HUES48 (cell line): ENCODE data around the gene TUBA1C.
"Not testable (repeated sequence)": the region's sequence is repeated elsewhere in the genome, so short reads cannot be mapped to it uniquely, and the experiment has no call there.

ENCODE experiments used
- H3K27ac ChIP-seq: one replicate; pipeline ENCODE4 v1.7.0; 2013; ENCODE audit warnings: low read depth, low read length, inconsistent platforms
- H3K27me3 ChIP-seq: 2 replicates; pipeline ENCODE4 v1.6.1; 2013; ENCODE audit warnings: mild to moderate bottlenecking, low read length; ENCODE audit not compliant: control insufficient read depth, insufficient read depth
- H3K36me3 ChIP-seq: 2 replicates; pipeline ENCODE4 v1.6.1; 2013; ENCODE audit warnings: low read length; ENCODE audit not compliant: control insufficient read depth, insufficient read depth
- H3K4me1 ChIP-seq: 2 replicates; pipeline ENCODE4 v1.6.1; 2013; ENCODE audit warnings: mild to moderate bottlenecking, low read length; ENCODE audit not compliant: control insufficient read depth, insufficient read depth
- H3K4me3 ChIP-seq: 2 replicates; pipeline ENCODE4 v1.5.1; 2013; ENCODE audit warnings: mild to moderate bottlenecking, low read depth, low read length
- H3K9ac ChIP-seq: 2 replicates; pipeline ENCODE4 v1.6.1; 2013; ENCODE audit warnings: mild to moderate bottlenecking, low read depth, low read length, moderate library complexity
- H3K9me3 ChIP-seq: 2 replicates; pipeline ENCODE4 v1.6.1; 2013; ENCODE audit warnings: low read length; ENCODE audit not compliant: control insufficient read depth, insufficient read depth

The TUBA1C gene

DNA sequence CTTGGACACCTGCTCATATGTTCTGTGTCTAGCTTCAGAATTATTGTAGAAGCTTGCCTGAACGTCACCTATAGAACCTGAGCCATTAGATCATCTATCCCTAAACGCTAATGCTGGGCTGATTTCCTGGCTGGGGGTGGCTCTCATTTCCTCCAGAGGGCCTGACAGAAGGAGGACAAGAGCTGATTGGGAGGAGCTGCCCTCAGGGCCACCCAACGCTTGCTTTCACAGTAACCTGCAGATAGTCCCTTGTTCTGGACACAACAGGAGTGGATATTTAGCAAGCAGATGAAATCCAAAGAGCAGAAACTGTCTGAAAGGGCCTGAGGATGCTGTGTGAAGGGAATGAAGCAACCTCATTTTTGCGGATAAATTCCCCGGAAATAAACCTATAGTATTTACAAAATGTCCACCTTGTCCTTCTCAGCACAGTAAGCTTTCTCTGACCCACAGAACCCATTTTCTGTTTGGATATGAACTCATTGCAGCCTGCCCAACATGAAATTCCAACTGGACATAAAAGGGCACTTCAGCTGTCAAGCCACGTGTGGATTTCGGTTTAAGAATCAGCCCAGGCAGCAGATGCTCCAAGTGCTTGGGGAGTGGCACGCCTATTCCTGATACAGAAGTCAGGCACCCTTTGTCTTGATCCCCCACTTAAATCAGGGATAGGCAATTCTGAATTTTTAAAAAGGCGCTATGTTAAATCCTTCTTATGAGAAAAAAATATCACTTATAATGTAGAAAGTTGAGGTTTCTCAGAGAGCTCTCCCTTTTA is 32.8 kb upstream of the TUBA1C start:
- Histone ChIP-seq H3K27ac (no peak overlapping the region), H3K9ac (no peak overlapping the region), H3K27me3 (peaks cover 10% of the 10 kb centered on the region), H3K9me3 (no peaks in the 10 kb centered on the region), H3K36me3 (no peaks in the 10 kb centered on the region), H3K4me1 (peaks cover 26% of the 10 kb centered on the region), H3K4me3 (no peak overlapping the region)

DNA sequence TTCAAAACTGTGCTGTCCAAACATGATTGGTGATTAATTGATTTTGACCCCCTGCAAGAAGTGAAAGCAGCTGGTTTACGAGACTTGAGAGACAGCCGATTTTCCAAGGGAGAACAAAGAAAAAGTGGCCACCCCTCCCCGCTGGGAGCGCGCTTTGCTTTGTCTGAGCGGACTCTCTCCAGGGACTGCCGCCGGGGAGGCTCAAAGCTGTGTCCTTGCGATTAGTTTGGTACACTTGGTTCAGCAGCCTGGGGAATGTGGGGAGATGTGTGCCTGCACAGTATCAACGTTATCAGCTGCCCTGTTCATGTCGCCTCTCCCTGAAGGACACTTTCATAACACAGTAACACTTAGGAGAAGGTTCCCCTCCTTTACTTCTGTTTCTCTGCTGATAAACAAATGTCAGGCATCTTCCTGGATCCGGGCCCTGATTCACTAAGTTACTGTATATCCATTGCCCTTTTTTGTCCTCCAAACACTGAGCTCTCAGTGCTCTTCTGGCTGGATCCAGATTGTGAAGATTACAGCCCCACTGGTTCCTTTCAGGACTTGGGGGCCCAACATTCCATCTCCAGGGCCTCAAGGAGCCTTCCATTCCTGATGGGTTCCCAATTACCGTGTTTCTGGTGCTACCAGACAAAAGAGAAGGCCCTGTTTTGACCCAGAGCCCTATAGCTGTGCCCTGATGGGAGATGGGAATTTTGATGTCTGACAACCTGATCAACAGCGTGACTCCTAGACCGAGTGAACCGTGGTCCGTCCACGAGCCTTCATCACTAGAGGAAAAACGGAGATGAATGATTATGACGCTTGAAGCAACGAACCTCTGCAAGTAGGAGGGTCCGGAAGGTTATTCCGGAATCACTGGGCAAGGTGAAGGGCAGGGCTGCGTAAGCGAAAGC is 31.7 kb upstream of the TUBA1C start:
- Histone ChIP-seq H3K9ac (no peak overlapping the region; the same call in 1 of the 2 replicates), H3K4me3 (no peak overlapping the region), H3K27me3 (peaks cover 10% of the 10 kb centered on the region), H3K27ac (peak overlapping the region; percentile 7), H3K36me3 (no peaks in the 10 kb centered on the region), H3K4me1 (peaks cover 26% of the 10 kb centered on the region), H3K9me3 (no peaks in the 10 kb centered on the region)

DNA sequence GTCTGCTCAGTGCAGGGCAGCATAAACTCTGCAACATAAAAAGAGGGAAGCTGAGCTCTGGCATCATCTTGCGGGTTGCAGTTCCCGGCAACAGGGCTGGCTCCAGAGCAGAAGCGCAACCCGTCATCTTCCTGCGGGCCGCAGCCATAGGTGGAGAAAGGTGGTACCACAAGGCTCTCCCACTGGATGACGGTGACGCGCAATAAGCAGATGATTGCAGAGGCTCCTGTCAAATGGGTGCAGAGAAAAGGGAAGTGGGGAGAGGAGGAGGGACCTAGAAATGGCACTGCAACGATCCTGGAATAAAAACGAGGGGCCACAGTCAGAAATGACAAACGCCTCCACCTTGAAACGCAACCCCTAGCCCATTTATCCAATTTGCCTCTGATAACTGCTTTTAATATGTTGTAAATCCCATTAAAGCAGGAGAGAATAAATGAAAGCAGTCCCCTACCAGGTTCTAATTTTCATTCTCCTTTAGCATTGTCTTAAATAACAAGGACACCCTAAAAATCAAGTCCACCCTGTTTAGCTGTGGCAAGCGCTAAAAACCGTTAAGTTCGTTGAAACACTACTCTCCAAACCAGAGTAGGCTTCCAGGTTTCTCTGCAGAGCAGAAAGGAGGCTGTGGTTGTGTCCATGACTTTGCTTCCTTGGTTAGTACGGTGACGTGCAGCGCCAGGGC is 30.9 kb upstream of the TUBA1C start:
- peaks cover 10% of the 10 kb centered on the region for H3K27me3 ChIP-seq
- no peaks in the 10 kb centered on the region for H3K9me3 ChIP-seq
- no peaks in the 10 kb centered on the region for H3K36me3 ChIP-seq
- H3K27ac ChIP-seq, result peak overlapping the region; percentile 39
- H3K4me1 ChIP-seq, result peaks cover 26% of the 10 kb centered on the region
- peak overlapping the region; percentile 80; the same call in 1 of the 2 replicates for H3K4me3 ChIP-seq
- H3K9ac ChIP-seq, result peak overlapping the region; percentile 49; the same call in 1 of the 2 replicates

DNA sequence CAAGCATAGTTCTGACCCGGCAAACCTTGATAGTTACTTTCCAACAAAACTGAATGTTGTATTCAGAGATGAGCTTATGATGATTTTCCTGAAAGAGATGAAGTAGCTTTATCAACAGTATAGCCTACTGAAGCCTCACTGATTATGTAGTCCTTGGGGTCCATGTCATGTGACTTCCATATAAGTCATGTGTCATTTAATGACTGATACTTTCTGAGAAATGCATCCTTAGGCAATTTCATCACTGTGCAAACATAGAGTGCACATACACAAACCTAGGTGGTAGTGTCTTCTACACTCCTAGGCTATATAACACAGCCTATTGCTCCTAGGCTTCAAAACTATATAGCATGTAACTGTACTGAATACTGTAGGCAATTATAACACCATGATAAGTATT is 28.5 kb upstream of the TUBA1C start:
- Histone ChIP-seq H3K9ac (no peak overlapping the region), H3K36me3 (no peaks in the 10 kb centered on the region), H3K4me1 (peaks cover 28% of the 10 kb centered on the region), H3K9me3 (no peaks in the 10 kb centered on the region), H3K4me3 (no peak overlapping the region), H3K27ac (no peak overlapping the region), H3K27me3 (peaks cover 10% of the 10 kb centered on the region)

DNA sequence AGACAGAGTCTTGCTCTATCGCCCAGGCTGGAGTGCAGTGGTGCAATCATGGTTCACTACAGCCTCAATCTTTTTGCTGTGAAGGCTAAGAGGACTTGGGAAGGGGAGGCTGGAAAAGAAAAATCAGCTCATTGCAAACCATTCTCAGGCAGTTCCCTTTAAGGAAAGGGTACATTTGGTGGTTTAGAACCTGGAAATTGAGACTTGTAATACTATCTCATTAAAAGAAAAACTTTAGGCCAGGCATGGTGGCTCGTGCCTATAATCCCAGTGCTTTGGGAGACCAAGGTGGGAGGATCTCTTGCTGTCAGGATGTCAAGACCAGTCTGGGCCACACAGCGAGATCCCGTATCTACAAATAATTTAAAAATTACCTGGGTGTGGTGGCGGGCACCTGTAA is 21.3 kb upstream of the TUBA1C start:
- H3K4me3 ChIP-seq, result no peak overlapping the region
- no peaks in the 10 kb centered on the region for H3K27me3 ChIP-seq
- H3K27ac ChIP-seq, result no peak overlapping the region
- 0 out of 2 replicates have a peak, but pooled peaks cover 2% of the 10 kb centered on the region for H3K4me1 ChIP-seq
- H3K9ac ChIP-seq, result no peak overlapping the region
- no peaks in the 10 kb centered on the region for H3K9me3 ChIP-seq
- H3K36me3 ChIP-seq, result no peaks in the 10 kb centered on the region

DNA sequence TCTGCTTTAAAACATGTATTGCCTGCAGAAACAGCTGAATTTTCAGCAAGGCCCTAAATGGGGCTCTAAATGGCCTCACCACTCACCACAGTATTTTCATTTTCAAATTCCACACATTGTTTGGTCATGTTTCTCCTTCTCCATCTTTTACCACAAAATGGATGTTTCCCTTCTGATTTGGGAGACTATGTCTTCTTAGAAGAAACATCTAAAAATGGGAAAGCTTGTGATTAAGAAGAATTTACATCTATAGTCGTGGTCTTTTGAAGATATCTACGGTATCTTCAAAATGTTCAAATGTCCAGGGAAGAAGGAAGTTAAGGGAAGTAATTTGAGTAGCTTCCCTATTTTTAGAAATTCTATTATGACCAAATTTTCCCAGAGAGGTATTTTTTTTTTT is 20.7 kb upstream of the TUBA1C start:
- H3K9me3 ChIP-seq, result no peaks in the 10 kb centered on the region
- H3K27me3 ChIP-seq, result no peaks in the 10 kb centered on the region
- H3K36me3 ChIP-seq, result no peaks in the 10 kb centered on the region
- no peak overlapping the region for H3K27ac ChIP-seq
- no peak overlapping the region for H3K9ac ChIP-seq
- H3K4me1 ChIP-seq, result 0 out of 2 replicates have a peak, but pooled peaks cover 2% of the 10 kb centered on the region
- H3K4me3 ChIP-seq, result no peak overlapping the region

DNA sequence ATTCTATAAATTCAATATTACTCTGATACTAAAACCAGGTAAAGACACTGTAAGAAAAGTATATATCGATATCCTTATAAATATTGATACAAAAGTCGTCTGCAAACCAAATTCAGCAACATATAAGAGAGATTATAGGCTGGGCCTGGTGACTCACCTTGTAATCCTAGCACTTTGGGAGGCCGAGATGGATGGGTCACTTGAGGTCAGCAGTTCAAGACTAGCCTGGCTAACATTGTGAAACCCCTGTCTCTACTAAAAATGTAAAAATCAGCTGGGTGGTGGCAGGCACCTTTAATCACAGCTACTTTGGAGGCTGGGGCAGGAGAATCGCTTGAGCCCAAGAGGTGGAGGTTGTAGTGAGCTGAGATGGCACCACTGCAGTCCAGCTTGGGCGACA is 13.5 kb upstream of the TUBA1C start:
- no peaks in the 10 kb centered on the region for H3K4me1 ChIP-seq
- no peaks in the 10 kb centered on the region for H3K9me3 ChIP-seq
- H3K27ac ChIP-seq, result no peak overlapping the region
- no peaks in the 10 kb centered on the region for H3K36me3 ChIP-seq
- no peaks in the 10 kb centered on the region for H3K27me3 ChIP-seq
- no peak overlapping the region for H3K4me3 ChIP-seq
- H3K9ac ChIP-seq, result no peak overlapping the region

DNA sequence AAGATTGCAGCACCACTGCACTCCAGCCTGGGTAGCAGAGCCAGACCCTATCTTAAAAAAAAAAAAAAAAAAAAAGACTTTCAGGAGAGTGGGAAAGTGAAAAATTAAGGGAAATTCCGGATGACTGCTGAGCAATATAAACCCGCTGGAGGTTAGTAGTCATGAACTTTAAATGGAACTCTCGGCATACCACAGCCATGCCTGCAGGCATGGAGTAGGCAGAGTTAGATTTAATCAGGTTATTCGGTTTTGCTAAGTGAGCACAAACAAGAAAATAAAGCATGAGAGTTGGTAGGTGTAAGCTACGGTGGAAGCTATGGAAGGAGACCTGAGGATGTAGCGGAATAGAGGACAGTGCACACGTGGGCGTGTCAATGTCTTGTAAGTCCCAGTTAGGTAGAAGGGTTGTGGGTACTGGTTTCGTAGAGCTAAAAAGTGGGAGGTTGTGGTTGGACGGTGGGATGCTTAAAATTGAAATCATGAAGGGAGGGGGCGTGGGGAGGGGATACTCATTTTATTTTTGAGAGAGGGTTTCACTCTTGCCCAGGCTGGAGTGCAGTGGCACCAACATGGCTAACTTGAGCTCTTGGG is 11.8 kb upstream of the TUBA1C start:
- Histone ChIP-seq H3K27me3 (no peaks in the 10 kb centered on the region), H3K4me3 (no peak overlapping the region), H3K27ac (no peak overlapping the region), H3K36me3 (no peaks in the 10 kb centered on the region), H3K9ac (no peak overlapping the region), H3K9me3 (no peaks in the 10 kb centered on the region), H3K4me1 (no peaks in the 10 kb centered on the region)

DNA sequence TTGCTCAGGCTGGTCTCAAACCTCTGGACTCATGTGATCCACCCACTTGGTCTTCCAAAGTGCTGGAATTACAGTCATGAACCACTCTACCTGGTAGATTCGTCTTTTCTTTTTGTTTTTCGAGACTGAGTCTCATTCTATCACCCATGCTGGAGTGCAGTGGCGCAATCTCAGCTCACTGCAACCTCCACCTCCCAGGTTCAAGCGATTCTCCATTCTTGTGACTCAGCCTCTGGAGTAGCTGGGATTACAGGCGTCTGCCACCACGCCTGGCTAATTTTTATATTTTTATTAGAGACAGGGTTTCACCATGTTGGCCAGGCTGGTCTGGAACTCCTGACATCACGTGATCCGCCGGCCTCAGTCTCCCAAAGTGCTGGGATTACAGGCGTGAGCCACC is 9.4 kb upstream of the TUBA1C start:
- not testable (repeated sequence) for H3K4me3 ChIP-seq, H3K27ac ChIP-seq, H3K9ac ChIP-seq, H3K4me1 ChIP-seq, H3K27me3 ChIP-seq, H3K9me3 ChIP-seq, H3K36me3 ChIP-seq

DNA sequence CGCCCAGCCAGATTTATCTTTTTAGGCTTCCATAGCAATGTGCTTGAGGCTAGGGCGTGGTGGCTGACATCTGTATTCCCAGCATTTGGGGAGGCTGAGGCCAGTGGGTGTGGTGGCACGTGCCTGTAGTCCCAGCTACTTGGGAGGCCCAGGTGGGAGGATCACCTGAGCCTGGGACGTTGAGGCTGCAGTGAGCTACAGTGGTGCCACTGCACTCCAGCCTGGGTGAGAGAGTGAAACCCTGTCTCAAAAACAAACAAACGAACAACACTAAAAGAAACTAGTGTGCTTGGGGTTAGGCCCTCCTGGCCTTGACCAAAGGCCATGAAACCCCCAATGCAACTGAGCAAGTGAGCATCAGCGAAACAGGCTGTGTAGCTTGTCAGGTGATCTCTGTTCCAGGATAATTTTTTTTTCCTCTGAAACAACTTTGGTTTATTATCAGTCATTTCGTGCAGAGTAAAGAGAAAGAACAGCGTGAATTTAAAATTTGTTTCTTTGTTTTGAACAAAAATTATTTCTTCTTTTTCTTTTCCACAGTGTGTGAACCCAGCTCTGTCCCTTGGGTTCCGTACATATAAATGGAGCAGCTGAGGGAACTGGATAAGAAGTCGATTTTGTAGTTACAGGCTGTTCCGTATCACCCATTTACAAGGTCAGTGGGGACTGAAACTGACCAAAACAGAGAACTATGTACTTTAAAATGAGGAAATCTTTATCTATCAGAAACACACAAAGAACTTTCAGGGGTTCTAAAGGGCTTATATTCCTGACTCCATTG is 8.8 kb upstream of the TUBA1C start:
- Histone ChIP-seq H3K27ac (no peak overlapping the region), H3K9me3 (no peaks in the 10 kb centered on the region), H3K36me3 (no peaks in the 10 kb centered on the region), H3K9ac (no peak overlapping the region), H3K27me3 (no peaks in the 10 kb centered on the region), H3K4me1 (0 out of 2 replicates have a peak, but pooled peaks cover 3% of the 10 kb centered on the region), H3K4me3 (no peak overlapping the region)
